AG04450 (cell line): Measurements from ENCODE around the gene GRIN3A. TPM values are rescaled to one million over a fixed set of nuclear protein-coding genes. Genes with fewer than 3 reads are reported as not detected.

Experiments used
- CTCF ChIA-PET: fragments of 300-600, 350-600 bp; formaldehyde crosslinking; extraction: SDS; loops from one replicate; lab custom pipeline; 2022; ENCODE audit warnings: antibody characterized with exemption, inconsistent platforms; lab: Charles Lee
- POLR2A ChIA-PET: fragments of 350-600 bp; formaldehyde crosslinking; extraction: SDS; loops from one replicate; lab custom pipeline; 2021; ENCODE audit warnings: antibody characterized with exemption, inconsistent platforms; lab: Yijun Ruan, JAX
- DNase-seq: peaks from one replicate; pipeline ENCODE4 v3.0.0-alpha.2; 2011; ENCODE audit warnings: low read depth, low spot score
- H3K27ac ChIP-seq: one replicate; pipeline ENCODE4 v1.5.1; 2012; ENCODE audit warnings: low read depth, low read length, control low read depth
- H3K27me3 ChIP-seq: one replicate; pipeline ENCODE4 v1.6.0; 2012; ENCODE audit warnings: low read length; ENCODE audit not compliant: control insufficient read depth, insufficient read depth
- H3K4me3 ChIP-seq: 2 replicates; pipeline ENCODE4 v1.5.1; 2011; ENCODE audit warnings: mild to moderate bottlenecking, low read depth, low read length, control low read depth
- H3K9me3 ChIP-seq: 2 replicates; pipeline ENCODE4 v1.5.1; 2012; ENCODE audit warnings: low read length; ENCODE audit not compliant: control insufficient read depth, insufficient read depth
- polyA plus RNA-seq: library from polyadenylated mRNA; depleted of rRNA; stranded (reverse); fragments of >200 nt; gene quantifications from 2 replicates; pipeline ENCODE4 v1.2.3, GENCODE V29; 2011; rRNA removed
- TF ChIP-seq, protein P1 (sequence below): IDR thresholded peaks from 2 replicates; pipeline ENCODE4 v1.5.1; 2011; ENCODE audit warnings: low read depth, low read length, control low read depth, inconsistent platforms

The GRIN3A gene
- polyA plus RNA-seq, 1 experiment: not detected

DNA sequence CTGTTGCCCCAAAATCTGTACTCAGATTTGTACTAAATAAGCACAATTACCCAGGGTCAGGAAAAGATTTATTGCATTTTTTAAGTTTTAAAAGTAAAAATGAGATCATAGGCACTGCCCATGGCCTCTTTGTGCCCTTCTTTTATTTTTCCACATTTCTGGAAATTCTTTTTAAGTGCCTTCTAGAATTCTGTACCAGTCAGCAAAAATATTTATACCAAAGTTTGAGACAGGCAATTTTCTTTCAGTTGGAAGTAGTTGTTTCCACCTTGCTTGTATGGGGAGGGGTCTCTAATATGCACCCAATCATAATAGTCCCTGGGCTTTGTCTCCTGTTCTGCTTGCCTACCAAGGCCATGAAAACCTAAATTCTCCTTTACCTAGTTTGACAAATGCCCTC lies 210.4 kb downstream of the GRIN3A start:
- no peaks in the 10 kb centered on the region for H3K9me3 ChIP-seq
- no peaks in the 10 kb centered on the region for H3K27me3 ChIP-seq
- H3K4me3 ChIP-seq: no peak overlapping the region
- ChIA-PET CTCF (interaction anchor here (0.6 to 16.3 kb wide), 5 partner anchors 66 to 139 kb away, joined by 3 to 600 read pairs (median 4); no protein-coding TSS in a partner anchor), POLR2A (no interaction called here)
- no peak overlapping the region for H3K27ac ChIP-seq
- no peak for DNase-seq
- TF ChIP-seq, protein P1, sequence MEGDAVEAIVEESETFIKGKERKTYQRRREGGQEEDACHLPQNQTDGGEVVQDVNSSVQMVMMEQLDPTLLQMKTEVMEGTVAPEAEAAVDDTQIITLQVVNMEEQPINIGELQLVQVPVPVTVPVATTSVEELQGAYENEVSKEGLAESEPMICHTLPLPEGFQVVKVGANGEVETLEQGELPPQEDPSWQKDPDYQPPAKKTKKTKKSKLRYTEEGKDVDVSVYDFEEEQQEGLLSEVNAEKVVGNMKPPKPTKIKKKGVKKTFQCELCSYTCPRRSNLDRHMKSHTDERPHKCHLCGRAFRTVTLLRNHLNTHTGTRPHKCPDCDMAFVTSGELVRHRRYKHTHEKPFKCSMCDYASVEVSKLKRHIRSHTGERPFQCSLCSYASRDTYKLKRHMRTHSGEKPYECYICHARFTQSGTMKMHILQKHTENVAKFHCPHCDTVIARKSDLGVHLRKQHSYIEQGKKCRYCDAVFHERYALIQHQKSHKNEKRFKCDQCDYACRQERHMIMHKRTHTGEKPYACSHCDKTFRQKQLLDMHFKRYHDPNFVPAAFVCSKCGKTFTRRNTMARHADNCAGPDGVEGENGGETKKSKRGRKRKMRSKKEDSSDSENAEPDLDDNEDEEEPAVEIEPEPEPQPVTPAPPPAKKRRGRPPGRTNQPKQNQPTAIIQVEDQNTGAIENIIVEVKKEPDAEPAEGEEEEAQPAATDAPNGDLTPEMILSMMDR: no peak

DNA sequence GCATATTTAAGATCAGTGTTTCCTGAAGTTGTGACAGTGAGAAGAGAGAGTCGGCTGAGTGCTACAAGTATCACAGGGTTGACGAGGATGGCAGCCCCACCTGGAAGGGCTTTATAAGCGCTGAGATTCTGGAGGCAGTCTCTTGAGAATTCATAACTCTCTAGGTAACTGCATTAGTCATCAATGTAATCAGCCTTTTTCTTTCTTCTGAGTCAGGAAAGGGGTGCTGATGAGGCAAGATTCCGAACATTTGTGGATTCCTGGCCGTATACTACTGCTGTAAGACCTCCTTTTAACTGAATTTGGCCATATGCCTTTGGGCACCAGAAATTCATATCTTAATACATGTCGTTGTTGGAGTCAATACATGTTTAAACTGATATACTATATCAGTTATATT lies 211.4 kb downstream of the GRIN3A start:
- ChIA-PET POLR2A (no interaction called here), CTCF (interaction anchor here (1.1 to 16.3 kb wide), 4 partner anchors 65 to 138 kb away, joined by 4 to 600 read pairs (median 28); no protein-coding TSS in a partner anchor)
- Histone ChIP-seq H3K27ac (no peak overlapping the region), H3K4me3 (no peak overlapping the region), H3K9me3 (no peaks in the 10 kb centered on the region), H3K27me3 (no peaks in the 10 kb centered on the region)
- TF ChIP-seq, protein P1: no peak
- no peak for DNase-seq

DNA sequence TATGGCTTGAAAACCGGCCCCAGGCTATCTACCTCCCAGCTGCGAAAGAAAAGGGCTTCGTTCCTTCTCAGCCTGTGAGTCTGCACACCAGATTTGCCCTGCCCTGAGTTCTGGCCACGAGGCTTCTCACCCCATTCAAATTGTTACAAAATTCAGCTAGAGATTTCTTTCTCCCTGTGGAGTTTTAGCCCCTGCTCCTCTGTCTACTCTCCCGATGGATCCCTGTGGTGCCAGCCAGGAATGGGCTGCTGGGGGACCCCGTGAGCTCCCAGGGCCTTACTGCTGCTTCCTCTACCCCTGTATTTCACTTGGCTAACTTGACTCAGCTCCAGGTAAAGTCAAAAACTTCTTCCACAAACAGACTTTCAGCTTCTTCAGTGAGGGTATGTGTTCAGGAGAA lies 214.1 kb downstream of the GRIN3A start:
- Histone ChIP-seq H3K27me3 (no peaks in the 10 kb centered on the region), H3K9me3 (no peaks in the 10 kb centered on the region), H3K4me3 (no peak overlapping the region), H3K27ac (no peak overlapping the region)
- TF ChIP-seq, protein P1: no peak
- DNase-seq: no peak
- ChIA-PET CTCF (interaction anchor here (1.5 to 16.3 kb wide), 3 partner anchors 10 to 75 kb away, joined by 4 to 600 read pairs (median 8); no protein-coding TSS in a partner anchor), POLR2A (no interaction called here)

Other genes starting within 250 kb of the GRIN3A start
- gene RNF20, start 204.8 kb downstream of the GRIN3A start, polyA plus RNA-seq: 37.1 and 42.0 TPM in 2 replicates
- not detected in 2 replicates for gene PPP3R2, start 143.7 kb downstream of the GRIN3A start, polyA plus RNA-seq